Measurements from ENCODE around the gene DDX10.
"Not testable (repeated sequence)": the region's sequence is repeated elsewhere in the genome, so short reads cannot be mapped to it uniquely, and the experiment has no call there.

DDX10 gene

DNA sequence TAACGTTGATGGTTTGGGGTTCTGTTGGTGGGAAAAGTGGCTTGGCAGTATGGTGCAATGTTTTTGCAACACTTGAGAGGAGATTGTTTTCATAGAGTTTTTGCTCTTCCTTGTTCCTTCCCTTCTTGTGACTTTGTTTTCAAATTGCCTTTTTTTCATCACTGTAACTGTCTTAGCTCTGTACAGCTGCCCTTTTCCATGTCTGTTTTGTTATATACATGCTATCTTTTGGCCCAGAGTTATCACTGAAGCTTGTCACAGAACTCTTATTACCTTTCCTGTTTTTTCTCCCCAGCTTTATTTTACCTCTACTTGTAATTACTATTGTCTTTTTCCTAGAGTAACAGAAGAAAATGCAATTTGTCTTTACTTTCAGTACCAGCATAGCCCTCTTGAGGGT is 154.1 kb downstream of the DDX10 start:
- no peak for DNase-seq (ENCODE audit: low read depth)
- TF ChIP-seq, protein P1, sequence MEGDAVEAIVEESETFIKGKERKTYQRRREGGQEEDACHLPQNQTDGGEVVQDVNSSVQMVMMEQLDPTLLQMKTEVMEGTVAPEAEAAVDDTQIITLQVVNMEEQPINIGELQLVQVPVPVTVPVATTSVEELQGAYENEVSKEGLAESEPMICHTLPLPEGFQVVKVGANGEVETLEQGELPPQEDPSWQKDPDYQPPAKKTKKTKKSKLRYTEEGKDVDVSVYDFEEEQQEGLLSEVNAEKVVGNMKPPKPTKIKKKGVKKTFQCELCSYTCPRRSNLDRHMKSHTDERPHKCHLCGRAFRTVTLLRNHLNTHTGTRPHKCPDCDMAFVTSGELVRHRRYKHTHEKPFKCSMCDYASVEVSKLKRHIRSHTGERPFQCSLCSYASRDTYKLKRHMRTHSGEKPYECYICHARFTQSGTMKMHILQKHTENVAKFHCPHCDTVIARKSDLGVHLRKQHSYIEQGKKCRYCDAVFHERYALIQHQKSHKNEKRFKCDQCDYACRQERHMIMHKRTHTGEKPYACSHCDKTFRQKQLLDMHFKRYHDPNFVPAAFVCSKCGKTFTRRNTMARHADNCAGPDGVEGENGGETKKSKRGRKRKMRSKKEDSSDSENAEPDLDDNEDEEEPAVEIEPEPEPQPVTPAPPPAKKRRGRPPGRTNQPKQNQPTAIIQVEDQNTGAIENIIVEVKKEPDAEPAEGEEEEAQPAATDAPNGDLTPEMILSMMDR (IDR thresholded peaks at IDR 0.05; ENCODE audit: insufficient read depth, low read depth, low read length, missing control alignments) = no peak
- H3K4me3 ChIP-seq (ENCODE audit: low read length) = no peak overlapping the region

DNA sequence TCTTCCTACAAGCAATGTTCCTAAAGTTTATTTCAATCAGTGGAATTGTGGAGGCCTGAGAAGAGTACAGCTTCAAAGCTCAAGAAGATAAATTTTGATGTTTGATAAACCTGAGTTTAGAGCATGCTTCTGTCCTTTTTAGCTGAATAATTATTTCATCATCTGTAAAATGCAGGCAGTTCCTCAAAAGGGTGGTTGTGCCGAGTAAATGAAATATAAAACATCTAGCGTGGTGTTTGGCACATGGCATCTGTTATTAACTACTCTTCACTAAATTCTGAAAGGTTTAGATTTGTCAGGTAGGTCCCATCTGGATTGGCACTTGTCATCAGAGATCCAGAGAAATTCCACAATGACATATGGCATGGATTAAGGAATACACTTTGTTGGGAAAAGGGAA is 155.1 kb downstream of the DDX10 start:
- DNase-seq (ENCODE audit: low read depth) = no peak
- H3K4me3 ChIP-seq (ENCODE audit: low read length) = no peak overlapping the region
- TF ChIP-seq, protein P1 (IDR thresholded peaks at IDR 0.05; ENCODE audit: insufficient read depth, low read depth, low read length, missing control alignments) = no peak

DNA sequence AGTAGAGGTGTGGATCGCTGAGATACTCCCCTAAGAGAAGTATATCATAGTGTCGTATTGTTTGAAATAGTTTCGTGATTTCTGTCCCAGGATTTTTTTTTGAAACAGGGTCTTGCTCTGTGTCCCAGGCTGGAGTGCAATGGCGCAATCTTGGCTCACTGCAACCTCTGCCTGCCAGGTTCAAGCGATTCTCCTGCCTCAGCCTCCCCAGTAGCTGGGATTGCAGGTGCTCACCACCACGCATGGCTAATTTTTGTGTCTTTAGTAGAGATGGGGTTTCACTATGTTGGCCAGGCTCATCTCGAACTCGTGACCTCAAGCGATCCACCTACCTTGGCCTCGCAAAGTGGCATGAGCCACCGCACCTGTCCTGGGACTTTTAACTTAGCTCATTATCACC is 159.1 kb downstream of the DDX10 start:
- DNase-seq (ENCODE audit: low read depth) = not testable (repeated sequence)

GRCh38 chr11:108824545-108824944 is 159.7 kb downstream of the DDX10 start:
- no peak for DNase-seq (ENCODE audit: low read depth)
- TF ChIP-seq, protein P1 (IDR thresholded peaks at IDR 0.05; ENCODE audit: insufficient read depth, low read depth, low read length, missing control alignments) = no peak
- no peak overlapping the region for H3K4me3 ChIP-seq (ENCODE audit: low read length)

More for the DNA sequence above, 159.1 kb downstream of the DDX10 start:
- H3K4me3 ChIP-seq (ENCODE audit: low read length) = not testable (repeated sequence)

DNA sequence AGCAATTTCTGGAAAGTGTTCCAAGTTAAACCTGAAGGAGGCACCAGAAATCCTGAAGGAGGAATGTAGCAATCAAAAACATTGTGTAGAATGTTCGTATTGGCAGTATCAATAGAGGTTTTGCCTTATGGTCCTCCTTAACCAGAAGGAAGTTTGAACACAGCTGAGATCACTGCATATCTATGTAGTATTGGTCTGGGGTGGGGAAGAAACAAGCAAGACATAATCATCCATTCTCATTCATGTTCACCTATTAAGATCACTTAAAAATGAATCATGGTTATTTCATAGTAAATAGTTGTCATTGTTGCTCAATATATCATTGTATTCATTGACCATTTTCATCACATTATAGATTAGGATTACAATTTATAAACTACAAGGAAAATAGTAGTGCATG is 160.5 kb downstream of the DDX10 start:
- H3K4me3 ChIP-seq (ENCODE audit: low read length) = no peak overlapping the region
- TF ChIP-seq, protein P1 (IDR thresholded peaks at IDR 0.05; ENCODE audit: insufficient read depth, low read depth, low read length, missing control alignments) = peak; percentile 14
- DNase-seq (ENCODE audit: low read depth) = peak; percentile 56

DNA sequence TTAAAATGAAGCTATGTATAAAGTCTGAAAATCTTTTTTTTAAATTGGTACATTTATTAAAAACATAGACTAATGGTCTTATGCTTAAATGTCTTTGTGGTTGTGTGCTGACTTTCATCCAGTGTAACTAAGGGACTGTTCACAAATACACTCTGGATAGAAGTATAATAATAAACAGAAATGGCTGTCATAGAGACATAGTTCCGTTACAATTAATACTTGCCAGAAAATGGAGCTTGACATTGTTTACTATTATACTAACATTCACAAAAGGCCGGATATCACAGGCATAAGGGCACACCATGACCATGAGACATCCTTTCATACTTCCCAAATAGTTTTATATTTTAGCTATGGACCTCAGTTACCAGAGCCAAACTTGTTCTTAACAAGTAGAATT is 161.3 kb downstream of the DDX10 start:
- H3K4me3 ChIP-seq (ENCODE audit: low read length) = no peak overlapping the region
- no peak for DNase-seq (ENCODE audit: low read depth)
- TF ChIP-seq, protein P1 (IDR thresholded peaks at IDR 0.05; ENCODE audit: insufficient read depth, low read depth, low read length, missing control alignments) = no peak

- no peak for DNase-seq (ENCODE audit: low read depth)
- H3K4me3 ChIP-seq (ENCODE audit: low read length) = no peak overlapping the region
- TF ChIP-seq, protein P1 (IDR thresholded peaks at IDR 0.05; ENCODE audit: insufficient read depth, low read depth, low read length, missing control alignments) = no peak
These were observed 170.8 kb downstream of the DDX10 start for GRCh38 chr11:108835624-108836023.

Measured in epithelial cell of esophagus (primary cell).